ENCODE results near the gene SPOPL.

- no peak for TF ChIP-seq CTCF (conservative IDR thresholded peaks at IDR 0.05)
- no peak for TF ChIP-seq ZFX (IDR thresholded peaks at IDR 0.05)
Measured at GRCh38 chr2:138455275-138455674, 46.3 kb upstream of the SPOPL start.

Measured in C4-2B (cell line).